Gastrocnemius medialis (tissue), 4 donors: ENCODE results near the gene EIF4H.
A peak's percentile ranks its signal among the peaks of the same experiment; 100 is the strongest.

ENCODE experiments used
- CTCF ChIP-seq, 5 experiments: fragments of 450-650 bp in 3 of 5; fragments of 200-600 bp in 2 of 5; sonication (generic) in 2 of 5; IDR thresholded peaks in 4 of 5; conservative IDR thresholded peaks in 1 of 5; 1 replicate in 4 of 5; 2 replicates in 1 of 5; pipeline ENCODE4 v1.5.1; 2016 to 2019; ENCODE audit warnings: antibody characterized with exemption in 5 of 5, mild to moderate bottlenecking in 3 of 5, moderate library complexity in 3 of 5
- POLR2A ChIP-seq, 2 donors: fragments of 450-650 bp; IDR thresholded peaks; one replicate each; pipeline ENCODE4 v1.6.1; 2017; ENCODE audit warnings: antibody characterized with exemption in 2 of 2, mild to moderate bottlenecking in 2 of 2, moderate library complexity in 2 of 2

GRCh38 chr7:74187915-74188675, 13.9 kb downstream of the EIF4H start:
- TF ChIP-seq CTCF (IDR thresholded peaks at IDR 0.05 in 4 of 5, conservative IDR thresholded peaks at IDR 0.05 in 1 of 5) (no peak), POLR2A (IDR thresholded peaks at IDR 0.05) (peak in 1 of 2 donors; percentile 41)
